Psoas muscle (tissue), 8 donors: Measurements from ENCODE around the gene VPS50. TPM values are rescaled to one million over a fixed set of nuclear protein-coding genes. Genes with fewer than 3 reads are reported as not detected.
A peak's percentile ranks its signal among the peaks of the same experiment; 100 is the strongest.

ENCODE experiments used
- ATAC-seq, 4 donors: fragments of 200-7000 bp; cut with Tn5 transposase; one replicate each; pipeline ENCODE4 v1.9.1; 2020; ENCODE audit warnings: moderate library complexity in 3 of 4, mild to moderate bottlenecking in 2 of 4
- DNase-seq, 2 donors: peaks; one replicate each; pipeline ENCODE4 v3.0.0-alpha.2; 2020
- H3K27ac ChIP-seq: fragments of 200-600 bp; one replicate; pipeline ENCODE4 v1.8.0; 2022
- H3K27me3 ChIP-seq, 3 donors: fragments of 200-600 bp in 1 of 3; one replicate each; pipeline versions ENCODE4 v1.6.1 to v1.8.0; 2013 to 2022; ENCODE audit warnings: low read length in 2 of 3, mild to moderate bottlenecking in 2 of 3, moderate library complexity in 1 of 3; ENCODE audit not compliant: insufficient read depth in 3 of 3
- H3K36me3 ChIP-seq, 2 donors: fragments of 200-600 bp in 1 of 2; one replicate each; pipeline versions ENCODE4 v1.6.1 to v1.8.0; 2013 to 2022; ENCODE audit warnings: low read depth in 1 of 2, mild to moderate bottlenecking in 1 of 2, moderate library complexity in 1 of 2; ENCODE audit not compliant: insufficient read depth in 1 of 2
- H3K4me1 ChIP-seq: fragments of 200-600 bp; one replicate; pipeline ENCODE4 v1.8.0; 2022
- H3K4me3 ChIP-seq: fragments of 200-600 bp; one replicate; pipeline ENCODE4 v1.8.0; 2022; ENCODE audit warnings: mild to moderate bottlenecking
- H3K9me3 ChIP-seq: fragments of 200-600 bp; one replicate; pipeline ENCODE4 v1.8.0; 2022
- CTCF ChIP-seq: fragments of 200-600 bp; IDR thresholded peaks from one replicate; pipeline ENCODE4 v1.8.0; 2022; ENCODE audit warnings: antibody characterized with exemption
- WGBS, 3 donors: extraction: QIAGEN DNeasy Blood & Tissue Kit; methylation state at CpG; one replicate each; pipeline versions ENCODE4 v1.1.6 to v1.1.7; 2013; 5-methylcytosine and 5-hydroxymethylcytosine counted together
- intact Hi-C, 2 donors: fragments of 100-400 bp; cut with DNase I; formaldehyde crosslinking; loops; one replicate each; pipeline versions ENCODE4 v1.11.0 to v1.14.2; 2022
- long read RNA-seq, 2 donors: library from polyadenylated mRNA; unstranded; transcript quantifications; one replicate each; pipeline ENCODE4 v2.0.0, GENCODE V29; 2021
- polyA plus RNA-seq, 3 donors: library from polyadenylated mRNA; stranded (reverse); fragments of 200-250 nt; gene quantifications; one replicate each; pipeline ENCODE4 v1.2.3, GENCODE V29; 2013
- total RNA-seq, 4 donors: library from RNA; stranded (reverse); fragmentation: NEBNext Ultra II Directional in 2 of 4; extraction: Animal tissue kit (Norgen Biotek cat#: 25700) in 2 of 4; gene quantifications; one replicate each; pipeline versions ENCODE4 v1.2.1 to v1.2.4, GENCODE V29; 2021 to 2023
- donor health status: healthy with polysubstance abuse.
- donor health status: DM: no; HTN: no; CAD: no; lungs with moderate emphysema.
- donor health status: Bipolar disorder and iron deficiency.
- donor health status: healthy.
- donor health status: DM: yes; HTN: yes; CAD: no.
- donor health status: DM: no; HTN: no; CAD: no.
- donor health status: DM: no; HTN: no; CAD: no.
- donor health status: DM: yes; HTN: yes; CAD: no.

Gene VPS50, protein sequence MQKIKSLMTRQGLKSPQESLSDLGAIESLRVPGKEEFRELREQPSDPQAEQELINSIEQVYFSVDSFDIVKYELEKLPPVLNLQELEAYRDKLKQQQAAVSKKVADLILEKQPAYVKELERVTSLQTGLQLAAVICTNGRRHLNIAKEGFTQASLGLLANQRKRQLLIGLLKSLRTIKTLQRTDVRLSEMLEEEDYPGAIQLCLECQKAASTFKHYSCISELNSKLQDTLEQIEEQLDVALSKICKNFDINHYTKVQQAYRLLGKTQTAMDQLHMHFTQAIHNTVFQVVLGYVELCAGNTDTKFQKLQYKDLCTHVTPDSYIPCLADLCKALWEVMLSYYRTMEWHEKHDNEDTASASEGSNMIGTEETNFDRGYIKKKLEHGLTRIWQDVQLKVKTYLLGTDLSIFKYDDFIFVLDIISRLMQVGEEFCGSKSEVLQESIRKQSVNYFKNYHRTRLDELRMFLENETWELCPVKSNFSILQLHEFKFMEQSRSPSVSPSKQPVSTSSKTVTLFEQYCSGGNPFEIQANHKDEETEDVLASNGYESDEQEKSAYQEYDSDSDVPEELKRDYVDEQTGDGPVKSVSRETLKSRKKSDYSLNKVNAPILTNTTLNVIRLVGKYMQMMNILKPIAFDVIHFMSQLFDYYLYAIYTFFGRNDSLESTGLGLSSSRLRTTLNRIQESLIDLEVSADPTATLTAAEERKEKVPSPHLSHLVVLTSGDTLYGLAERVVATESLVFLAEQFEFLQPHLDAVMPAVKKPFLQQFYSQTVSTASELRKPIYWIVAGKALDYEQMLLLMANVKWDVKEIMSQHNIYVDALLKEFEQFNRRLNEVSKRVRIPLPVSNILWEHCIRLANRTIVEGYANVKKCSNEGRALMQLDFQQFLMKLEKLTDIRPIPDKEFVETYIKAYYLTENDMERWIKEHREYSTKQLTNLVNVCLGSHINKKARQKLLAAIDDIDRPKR
- total RNA-seq (10 to 100 TPM; 15.9 to 22.4 (median 17.8) TPM), polyA plus RNA-seq (10 to 100 TPM in 1 of 3 donors, 1 to 10 TPM in 2; 6.2 to 18.2 (median 8.0) TPM)
- long read RNA-seq, donor 1, transcript VPS50-202 (28 exons, 3,613 nt) = major isoform, 22 of 26 reads
- long read RNA-seq, donor 1, partial matches to known transcripts = 2 of 26 reads
- long read RNA-seq, donor 1, other reads (novel, unspliced or antisense) = 2 of 26 reads
- long read RNA-seq, donor 2, transcript VPS50-202 (28 exons, 3,613 nt) = major isoform, 9 of 22 reads
- long read RNA-seq, donor 2, partial matches to known transcripts = 1 of 22 reads
- long read RNA-seq, donor 2, other reads (novel, unspliced or antisense) = 11 of 22 reads

DNA sequence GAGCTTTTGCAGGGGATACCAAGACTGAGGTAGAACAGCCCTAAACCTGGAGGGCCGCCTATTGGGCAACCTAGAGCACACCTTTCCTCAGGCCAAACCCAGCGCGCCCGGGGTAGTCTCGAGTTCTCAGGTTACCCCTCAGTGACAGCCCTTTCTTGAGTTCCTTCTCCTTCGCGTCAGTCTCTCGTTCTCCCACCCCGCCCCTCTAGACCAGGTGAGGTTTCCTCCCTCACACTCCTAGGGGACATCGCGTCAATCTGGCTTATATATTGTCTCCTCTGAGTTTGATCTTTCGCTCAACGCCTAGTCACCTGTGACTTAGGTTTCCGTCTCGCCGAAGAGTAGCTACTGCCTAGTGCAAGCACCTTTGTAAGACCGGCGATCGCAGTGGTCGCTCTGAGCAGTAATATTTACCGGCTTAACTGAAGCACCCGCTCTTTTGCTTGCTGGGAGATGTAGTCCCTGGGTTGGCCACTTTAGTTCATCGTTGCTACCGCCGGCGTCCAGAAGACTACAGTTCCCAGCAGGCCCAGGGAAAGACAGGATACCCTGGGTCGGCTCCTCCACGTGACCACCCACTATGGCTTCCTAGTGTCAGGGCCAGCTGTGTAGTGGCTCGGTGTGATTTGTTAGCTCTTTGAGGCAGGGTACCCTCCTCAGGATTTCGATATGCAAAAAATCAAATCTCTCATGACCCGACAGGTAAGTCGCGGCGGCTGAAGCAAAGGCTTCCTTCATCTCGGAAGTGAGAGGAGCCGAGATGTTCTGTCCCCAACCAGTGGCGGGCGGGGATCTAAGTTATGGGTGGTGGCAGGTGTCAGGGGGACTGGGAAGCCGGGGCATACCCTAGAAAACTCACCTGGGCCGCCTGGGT, at the start of gene VPS50:
TSS of gene VPS50 (plus strand) at position 568 of the 874 bp plus-strand sequence. CDS start at position 670, 102 bp downstream.
- DNase-seq (peak; percentile 92 to 96), ATAC-seq (peak; percentile 100)
- Histone ChIP-seq H3K27ac (peak within 1 kb of the TSS; percentile 80), H3K27me3 (no peaks in the 10 kb centered on the region), H3K4me1 (peaks cover 16% of the 10 kb centered on the region), H3K36me3 (no peaks in the 10 kb centered on the region), H3K9me3 (no peaks in the 10 kb centered on the region), H3K4me3 (peak within 1 kb of the TSS; percentile 84)
- intact Hi-C loops = no loop called here
- TF ChIP-seq CTCF = no peak
- WGBS, 3 donors = 0 to 1% (median 0%) methylated on average over 40 of the region's 40 CpGs

DNA sequence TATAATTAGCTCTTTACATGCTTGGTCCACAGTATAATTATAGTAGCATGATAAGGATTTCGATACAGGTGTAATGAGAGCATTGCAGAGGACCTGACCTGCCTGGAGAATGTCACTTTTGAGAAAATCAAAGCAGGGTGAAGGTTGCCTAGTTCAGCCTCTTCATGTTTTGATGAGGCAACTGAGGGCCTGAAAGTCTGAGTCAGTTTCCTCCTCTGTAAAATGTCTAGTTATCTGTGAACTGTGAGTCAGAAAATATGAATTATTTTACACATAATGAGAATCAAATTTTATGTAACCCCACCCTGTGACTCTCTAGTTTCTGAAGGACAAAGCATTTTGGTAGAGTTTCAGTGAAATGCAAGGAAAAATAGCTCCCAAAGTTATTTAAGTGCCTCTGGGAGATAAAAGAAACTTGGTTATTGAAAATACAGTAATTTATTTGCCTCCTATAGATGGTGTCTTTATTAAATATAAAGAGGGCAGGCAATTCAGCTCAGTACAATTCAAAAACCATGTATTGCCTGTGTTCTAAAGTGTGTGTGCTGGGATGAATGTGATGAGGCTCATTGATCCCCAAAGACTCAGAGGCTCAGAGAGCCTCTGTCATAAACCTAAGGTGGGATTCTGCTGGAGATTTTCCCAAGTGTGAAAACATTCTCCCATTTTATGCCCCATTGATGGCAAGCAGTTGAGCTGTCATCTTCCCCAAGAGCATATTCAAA, 46.7 kb upstream of the VPS50 start:
- WGBS, 3 donors = 38 to 54% (median 47%) methylated on average over 1 of the region's 1 CpG
- no peaks in the 10 kb centered on the region for H3K4me1 ChIP-seq
- H3K27ac ChIP-seq = no peak overlapping the region
- no peak for ATAC-seq
- no peak for TF ChIP-seq CTCF
- peaks cover 0 to 3% (median 0%) of the 10 kb centered on the region in 3 donors for H3K27me3 ChIP-seq
- no peaks in the 10 kb centered on the region for H3K36me3 ChIP-seq
- no peak overlapping the region for H3K4me3 ChIP-seq
- no peak for DNase-seq
- intact Hi-C loops = no loop called here
- no peaks in the 10 kb centered on the region for H3K9me3 ChIP-seq

DNA sequence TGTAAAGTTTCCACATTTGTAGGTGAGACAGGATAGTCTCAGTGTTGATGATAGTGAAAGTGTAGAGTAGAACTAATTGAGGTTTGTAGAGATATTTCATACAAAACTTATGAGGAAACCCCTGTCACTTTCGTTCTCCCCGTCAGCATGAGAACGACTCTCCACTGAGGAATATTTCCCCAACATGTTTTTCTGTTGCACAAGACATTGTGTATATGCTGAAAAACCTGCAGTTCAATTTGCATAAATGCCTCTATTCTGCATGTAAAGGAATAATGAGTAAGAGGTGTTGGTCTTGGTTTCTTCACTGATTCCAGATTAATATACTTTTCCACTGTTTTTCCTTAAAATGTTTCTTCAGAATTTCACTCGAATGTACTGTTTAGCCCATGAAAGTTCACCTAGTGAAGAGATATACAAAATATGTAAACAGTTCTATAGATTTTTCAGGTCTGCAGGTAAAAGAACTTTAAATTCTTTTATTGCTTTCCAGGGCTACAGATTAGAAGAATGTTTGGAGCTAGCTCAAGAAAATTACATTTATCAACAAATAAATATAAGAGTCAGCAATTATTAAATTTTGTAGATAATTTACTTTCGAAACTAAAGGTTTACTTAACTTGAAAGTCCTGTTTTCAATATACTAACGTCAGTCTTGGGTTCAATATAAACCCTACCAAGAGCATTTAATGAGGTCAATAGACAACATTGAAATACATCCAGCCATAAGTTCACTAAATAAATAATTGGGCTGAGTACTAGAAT, 43.1 kb upstream of the VPS50 start:
- H3K36me3 ChIP-seq = no peaks in the 10 kb centered on the region
- DNase-seq (no peak), ATAC-seq (no peak)
- no peaks in the 10 kb centered on the region for H3K9me3 ChIP-seq
- no peak overlapping the region for H3K27ac ChIP-seq
- no peak for TF ChIP-seq CTCF
- H3K4me3 ChIP-seq = no peak overlapping the region
- 69 to 77% (median 75%) methylated on average over 6 of the region's 6 CpGs for WGBS, 3 donors
- H3K27me3 ChIP-seq = peaks cover 0 to 3% (median 0%) of the 10 kb centered on the region in 3 donors
- intact Hi-C loops = no loop called here
- no peaks in the 10 kb centered on the region for H3K4me1 ChIP-seq
